Myometrial cell (primary cell): Measurements from ENCODE around the gene ACTA1. TPM values are rescaled to one million over a fixed set of nuclear protein-coding genes. Genes with fewer than 3 reads are reported as not detected.

Experiments
- total RNA-seq: library from RNA; depleted of rRNA; stranded (reverse); fragments of >200 nt; gene quantifications from 2 replicates; pipeline ENCODE4 v1.2.3, GENCODE V29; 2015

Gene ACTA1
- total RNA-seq: not detected in 2 replicates

GRCh38 chr1:229434005-229434640, at the start of gene ACTA1:
Gene ACTA1 (minus strand): TSS chr1:229434094. CDS start chr1:229433115, 979 bp downstream.

Other genes with a start within 250 kb of the ACTA1 start
- gene RAB4A, start 163.0 kb downstream of the ACTA1 start, total RNA-seq: 26.2 and 52.2 TPM in 2 replicates
- gene CCSAP, start 91.0 kb downstream of the ACTA1 start, total RNA-seq: 4.9 and 5.8 TPM in 2 replicates
- 28.4 and 30.3 TPM in 2 replicates for gene NUP133, start 74.2 kb upstream of the ACTA1 start, total RNA-seq
- gene ABCB10, start 124.6 kb upstream of the ACTA1 start, total RNA-seq: 13.0 and 14.9 TPM in 2 replicates
- gene TAF5L, start 192.0 kb upstream of the ACTA1 start, total RNA-seq: 8.9 and 11.2 TPM in 2 replicates
- gene URB2, start 192.2 kb upstream of the ACTA1 start, total RNA-seq: 6.1 and 6.6 TPM in 2 replicates